Activated CD8-positive, alpha-beta memory T cell treated with anti-CD3 and anti-CD28 coated beads for 1 hour (primary cell): ENCODE measurements around the gene TAF1L.
"Not testable (repeated sequence)": the region's sequence is repeated elsewhere in the genome, so short reads cannot be mapped to it uniquely, and the experiment has no call there.

Experiments
- DNase-seq, 2 donors: peaks; one replicate each; pipeline ENCODE4 v3.0.0-alpha.2; 2020; ENCODE audit warnings: low read depth in 1 of 2; ENCODE audit errors: extremely low read depth in 1 of 2

TAF1L gene

GRCh38 chr9:32635362-32635761, at the start of gene TAF1L:
Gene TAF1L (minus strand): TSS chr9:32635669. CDS start chr9:32635579, 90 bp downstream.
- no peak for DNase-seq

- DNase-seq: no peak
Measured at GRCh38 chr9:32681751-32682150, 46.3 kb upstream of the TAF1L start.

GRCh38 chr9:32677931-32678330, 42.5 kb upstream of the TAF1L start:
- no peak for DNase-seq

GRCh38 chr9:32672469-32672868, 37.0 kb upstream of the TAF1L start:
- no peak for DNase-seq

GRCh38 chr9:32671333-32671732, 35.9 kb upstream of the TAF1L start:
- DNase-seq: no peak

GRCh38 chr9:32665101-32665500, 29.6 kb upstream of the TAF1L start:
- DNase-seq: no peak

- DNase-seq: no peak
Measured at GRCh38 chr9:32663741-32664140, 28.3 kb upstream of the TAF1L start.

GRCh38 chr9:32647671-32648070, 12.2 kb upstream of the TAF1L start:
- DNase-seq: no peak

- DNase-seq: no peak
Measured at GRCh38 chr9:32644698-32645097, 9.2 kb upstream of the TAF1L start.

GRCh38 chr9:32633151-32633550, 2.3 kb downstream of the TAF1L start:
- DNase-seq: not testable (repeated sequence)

- no peak for DNase-seq
Measured at GRCh38 chr9:32631991-32632390, 3.5 kb downstream of the TAF1L start.

- DNase-seq: no peak
Measured at GRCh38 chr9:32627394-32627954, 8.0 kb downstream of the TAF1L start.

GRCh38 chr9:32625320-32625719, 10.1 kb downstream of the TAF1L start:
- no peak for DNase-seq

GRCh38 chr9:32622948-32623347, 12.5 kb downstream of the TAF1L start:
- no peak for DNase-seq

GRCh38 chr9:32618261-32618660, 17.2 kb downstream of the TAF1L start:
- DNase-seq: no peak

- no peak for DNase-seq
Measured at GRCh38 chr9:32606811-32607210, 28.7 kb downstream of the TAF1L start.

- no peak for DNase-seq
Measured at GRCh38 chr9:32603914-32604852, 31.3 kb downstream of the TAF1L start.

GRCh38 chr9:32599021-32599420, 36.4 kb downstream of the TAF1L start:
- DNase-seq: not testable (repeated sequence)

GRCh38 chr9:32596936-32597335, 38.5 kb downstream of the TAF1L start:
- DNase-seq: no peak

GRCh38 chr9:32596096-32596865, 39.2 kb downstream of the TAF1L start:
- DNase-seq: no peak

- no peak for DNase-seq
Measured at GRCh38 chr9:32590898-32591297, 44.6 kb downstream of the TAF1L start.

GRCh38 chr9:32590476-32590875, 45.0 kb downstream of the TAF1L start:
- no peak for DNase-seq
